ENCODE measurements around the gene NBPF4. TPM values are rescaled to one million over a fixed set of nuclear protein-coding genes. Genes with fewer than 3 reads are reported as not detected.

Gene NBPF4
- total RNA-seq, 1 experiment from 2014 or later: not detected

DNA sequence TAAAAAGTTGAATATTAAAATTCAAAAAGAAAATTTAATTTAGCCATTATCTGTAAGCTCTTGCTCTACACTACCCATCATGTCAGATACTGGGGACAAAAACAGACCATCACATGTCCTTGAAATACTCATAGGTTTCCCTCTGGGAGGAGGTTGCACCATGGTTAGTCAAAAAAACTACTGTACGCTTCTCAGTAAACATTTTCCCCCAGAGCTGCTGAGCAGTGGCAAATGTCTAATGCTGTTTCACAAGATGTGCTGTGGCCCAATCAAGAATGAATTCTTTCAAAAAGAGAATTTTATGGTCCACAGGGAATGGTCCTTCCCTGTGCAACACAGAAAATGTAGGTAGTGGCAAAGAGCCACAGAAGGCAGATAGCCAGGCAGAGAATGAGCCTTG, 49.8 kb downstream of the NBPF4 start:
- DNase-seq: no peak
- Histone ChIP-seq H3K4me3 (ENCODE audit: insufficient read depth, low read depth, low read length) (no peak overlapping the region), H3K27me3 (ENCODE audit: control insufficient read depth, insufficient read depth, low read length) (no peaks in the 10 kb centered on the region), H3K36me3 (replicated peaks; ENCODE audit: control insufficient read depth, insufficient read depth, low read length) (peaks cover 6% of the 10 kb centered on the region)

DNA sequence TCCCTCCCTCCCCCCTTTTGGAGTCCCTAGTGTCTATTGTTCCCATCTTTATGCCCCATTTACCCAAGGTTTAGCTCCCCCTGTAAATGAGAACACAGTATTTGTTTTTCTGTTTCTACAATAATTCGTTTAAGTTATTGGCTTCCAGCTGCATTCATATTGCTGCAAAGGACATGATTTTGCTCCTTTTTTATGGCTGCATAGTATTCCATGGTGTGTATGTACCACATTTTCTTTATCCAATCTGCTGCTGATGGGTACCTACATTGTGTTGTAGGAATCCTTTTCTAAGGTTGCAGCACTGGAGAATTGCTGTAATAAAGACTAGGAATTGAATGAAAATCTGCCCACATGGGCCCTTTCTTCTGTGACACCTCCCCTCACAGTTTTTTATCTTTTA, 50.5 kb downstream of the NBPF4 start:
- peaks cover 6% of the 10 kb centered on the region for H3K36me3 ChIP-seq (replicated peaks; ENCODE audit: control insufficient read depth, insufficient read depth, low read length)
- H3K27me3 ChIP-seq (ENCODE audit: control insufficient read depth, insufficient read depth, low read length): no peaks in the 10 kb centered on the region
- no peak for DNase-seq
- no peak overlapping the region for H3K4me3 ChIP-seq (ENCODE audit: insufficient read depth, low read depth, low read length)

DNA sequence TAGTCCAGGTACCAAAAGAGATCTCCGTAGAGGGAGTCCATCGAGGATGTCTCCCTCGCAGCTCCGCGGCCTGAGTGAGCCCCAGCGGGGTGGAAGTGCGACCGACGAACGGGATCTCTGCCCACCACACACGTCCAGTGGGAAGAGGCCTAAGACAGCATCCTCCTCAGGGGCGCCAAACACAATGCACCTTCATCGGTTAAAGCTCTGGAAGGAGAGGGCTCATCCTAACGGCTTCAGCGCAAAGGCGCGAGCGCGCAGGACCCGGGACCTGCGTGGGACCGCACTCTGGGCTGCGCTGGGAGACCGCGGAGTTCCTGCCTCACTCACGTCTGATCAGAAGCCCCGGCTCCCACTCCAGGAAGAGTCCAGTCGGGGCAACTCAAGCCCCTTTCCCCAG, 51.3 kb downstream of the NBPF4 start:
- Histone ChIP-seq H3K27me3 (ENCODE audit: control insufficient read depth, insufficient read depth, low read length) (no peaks in the 10 kb centered on the region), H3K36me3 (replicated peaks; ENCODE audit: control insufficient read depth, insufficient read depth, low read length) (peaks cover 4% of the 10 kb centered on the region)
- DNase-seq: no peak

DNA sequence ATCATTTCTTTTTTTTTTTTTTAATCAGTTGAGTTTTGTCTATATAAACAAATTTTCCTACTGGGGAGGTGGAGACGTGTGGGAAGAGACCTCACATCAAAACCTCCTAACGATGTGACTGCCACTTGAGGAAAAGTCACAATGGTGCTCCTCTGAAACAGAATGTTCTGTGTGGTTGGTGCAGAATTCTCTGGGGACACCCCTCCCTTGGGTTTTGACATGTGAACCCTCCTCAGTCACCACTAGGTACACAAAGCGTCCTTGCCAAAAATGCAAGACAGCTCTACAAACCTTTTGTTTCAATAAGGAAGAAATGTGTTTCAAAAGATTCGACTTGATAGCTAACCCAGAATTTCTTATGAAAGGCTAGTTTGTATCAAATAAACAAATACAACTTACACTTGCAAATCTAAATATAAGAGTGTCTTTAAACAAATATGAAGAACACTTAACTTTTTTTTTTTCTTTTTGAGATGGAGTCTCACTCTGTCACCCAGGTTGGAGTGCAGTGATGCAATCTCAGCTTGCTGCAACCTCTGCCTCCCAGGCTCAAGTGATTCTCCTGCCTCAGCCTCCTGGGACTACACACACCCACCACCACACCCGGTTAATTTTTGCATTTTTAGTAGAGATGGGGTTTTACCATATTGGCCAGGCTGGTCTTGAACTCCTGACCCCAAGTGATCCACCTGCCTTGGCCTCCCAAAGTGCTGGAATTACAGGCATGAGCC, 53.0 kb downstream of the NBPF4 start:
- peaks cover 2% of the 10 kb centered on the region for H3K36me3 ChIP-seq (replicated peaks; ENCODE audit: control insufficient read depth, insufficient read depth, low read length)
- no peak overlapping the region for H3K4me3 ChIP-seq (ENCODE audit: insufficient read depth, low read depth, low read length)

More for the DNA sequence above, 51.3 kb downstream of the NBPF4 start:
- H3K4me3 ChIP-seq (ENCODE audit: insufficient read depth, low read depth, low read length): no peak overlapping the region

DNA sequence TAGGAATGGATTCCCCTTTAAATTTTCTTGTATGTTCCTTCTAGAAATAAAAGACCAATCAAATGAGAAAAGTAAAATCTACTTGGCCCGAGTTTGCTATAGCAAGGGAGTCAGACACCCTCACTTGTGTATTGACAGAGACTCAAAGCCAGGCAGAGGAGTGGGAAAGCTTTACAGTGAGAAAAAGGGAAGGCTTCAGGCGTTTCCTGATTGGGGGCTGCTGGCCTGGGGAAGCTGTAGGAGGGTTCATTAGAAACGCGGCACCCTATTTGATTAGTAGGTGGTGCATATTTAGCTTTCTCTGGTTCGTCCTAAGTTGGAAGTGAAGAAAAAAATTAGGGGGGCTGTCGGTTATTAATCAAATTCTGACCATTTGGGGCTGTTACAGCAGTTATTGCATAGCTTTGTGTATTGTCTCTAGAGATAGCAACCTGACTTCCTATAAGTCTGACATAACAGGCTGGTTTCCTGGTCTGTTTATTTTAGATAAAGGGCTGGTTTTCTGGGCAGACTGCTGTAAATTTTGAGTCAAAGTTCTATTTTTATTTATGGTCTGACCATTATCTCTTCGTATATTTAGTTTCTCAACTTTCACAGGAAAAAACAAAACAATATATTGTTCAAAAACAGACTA, 53.8 kb downstream of the NBPF4 start:
- no peak for DNase-seq
- H3K27me3 ChIP-seq (ENCODE audit: control insufficient read depth, insufficient read depth, low read length): no peaks in the 10 kb centered on the region
- no peak overlapping the region for H3K4me3 ChIP-seq (ENCODE audit: insufficient read depth, low read depth, low read length)
- peaks cover under 1% of the 10 kb centered on the region for H3K36me3 ChIP-seq (replicated peaks; ENCODE audit: control insufficient read depth, insufficient read depth, low read length)

More for the DNA sequence above, 53.0 kb downstream of the NBPF4 start:
- no peaks in the 10 kb centered on the region for H3K27me3 ChIP-seq (ENCODE audit: control insufficient read depth, insufficient read depth, low read length)
- DNase-seq: no peak

DNA sequence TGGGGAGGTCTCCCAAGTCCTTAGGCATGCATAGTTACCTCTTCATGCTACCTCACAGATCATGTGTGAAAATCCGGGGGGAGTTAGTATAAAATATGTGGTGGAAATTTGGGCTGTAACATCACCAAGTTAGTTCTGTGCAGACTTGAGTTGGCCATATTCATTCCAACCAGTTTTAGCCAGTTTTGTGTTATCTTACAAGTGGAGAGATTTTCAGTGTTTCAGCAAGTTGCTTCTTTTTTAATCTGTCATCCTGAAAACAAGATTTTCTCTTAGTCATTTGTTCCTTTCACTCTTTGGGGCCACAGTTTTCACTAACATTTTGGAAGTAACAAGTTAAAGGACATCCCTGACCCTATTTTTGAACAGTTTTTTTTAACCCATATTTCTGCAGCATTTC, 55.1 kb downstream of the NBPF4 start:
- H3K4me3 ChIP-seq (ENCODE audit: insufficient read depth, low read depth, low read length): no peak overlapping the region
- no peaks in the 10 kb centered on the region for H3K27me3 ChIP-seq (ENCODE audit: control insufficient read depth, insufficient read depth, low read length)
- DNase-seq: no peak
- H3K36me3 ChIP-seq (replicated peaks; ENCODE audit: control insufficient read depth, insufficient read depth, low read length): no peaks in the 10 kb centered on the region; the same call in 1 of the 2 replicates

DNA sequence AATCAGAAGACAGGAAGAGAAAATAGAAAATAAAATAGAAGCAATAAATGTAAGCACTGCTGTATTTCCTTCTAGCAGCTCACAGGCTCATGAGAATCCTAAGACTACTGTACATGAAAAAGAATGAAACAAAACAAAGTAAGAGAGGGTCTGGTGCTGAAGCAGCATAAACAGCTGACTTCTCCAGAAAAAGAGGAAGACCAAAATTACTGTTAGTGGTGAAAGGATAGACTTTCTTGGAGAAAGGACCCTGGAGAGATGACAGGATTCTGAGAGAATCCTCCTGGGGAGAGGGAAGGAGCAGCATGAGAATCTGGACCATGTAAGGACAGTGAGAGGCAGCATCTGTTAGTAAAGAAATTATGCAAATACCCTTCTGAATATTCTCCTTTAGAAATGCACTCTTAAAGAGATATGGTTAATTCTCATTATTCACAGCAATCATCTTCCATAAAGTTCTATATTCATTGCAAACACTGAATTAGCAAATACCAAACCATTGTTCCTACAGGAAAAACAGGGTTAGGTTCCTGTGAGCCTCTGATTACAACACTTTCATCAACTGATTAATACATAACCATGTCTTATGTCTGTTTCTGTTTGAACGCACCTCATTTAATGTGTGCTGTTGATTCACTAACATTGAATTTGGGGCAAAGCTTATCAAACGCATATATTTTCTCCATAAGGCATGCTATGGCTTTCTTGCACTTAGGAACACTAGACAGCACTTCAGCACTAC, 60.7 kb downstream of the NBPF4 start:
- DNase-seq: no peak
- H3K36me3 ChIP-seq (replicated peaks; ENCODE audit: control insufficient read depth, insufficient read depth, low read length): peaks cover 2% of the 10 kb centered on the region

DNA sequence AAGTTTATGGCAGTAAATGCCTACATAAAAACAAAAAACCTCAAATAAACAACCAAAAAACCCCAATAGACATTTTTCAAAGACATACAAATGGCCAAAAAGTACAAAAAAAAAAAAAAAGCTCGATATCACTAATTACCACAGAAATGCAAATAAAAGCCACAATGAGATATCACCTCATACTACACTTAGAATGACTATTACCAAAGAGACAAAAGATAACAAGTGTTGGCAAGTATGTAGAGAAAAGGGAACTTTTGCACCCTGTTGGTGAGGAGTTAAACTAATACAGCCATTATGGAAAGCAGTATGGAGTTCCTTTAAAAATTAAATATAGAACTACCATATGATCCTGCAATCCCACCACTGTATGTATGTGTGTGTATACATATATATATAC, 64.9 kb downstream of the NBPF4 start:
- no peak for DNase-seq
- H3K4me3 ChIP-seq (ENCODE audit: insufficient read depth, low read depth, low read length): no peak overlapping the region
- H3K36me3 ChIP-seq (replicated peaks; ENCODE audit: control insufficient read depth, insufficient read depth, low read length): peaks cover 5% of the 10 kb centered on the region
- H3K27me3 ChIP-seq (ENCODE audit: control insufficient read depth, insufficient read depth, low read length): no peaks in the 10 kb centered on the region

More for the DNA sequence above, 60.7 kb downstream of the NBPF4 start:
- no peaks in the 10 kb centered on the region for H3K27me3 ChIP-seq (ENCODE audit: control insufficient read depth, insufficient read depth, low read length)
- H3K4me3 ChIP-seq (ENCODE audit: insufficient read depth, low read depth, low read length): no peak overlapping the region

Other genes starting within 250 kb of the NBPF4 start
- gene SLC25A24, start 43.7 kb downstream of the NBPF4 start, total RNA-seq (2014; rRNA removed; shearing (Covaris generic)): 58.3 and 70.6 TPM in 2 replicates
- gene NBPF6, start 206.3 kb upstream of the NBPF4 start, total RNA-seq (2014; rRNA removed; shearing (Covaris generic)): not detected in 2 replicates

Measured in H7 (cell line).